Esophagus muscularis mucosa (tissue), 4 donors: ENCODE data around the gene MAPK14. TPM values are rescaled to one million over a fixed set of nuclear protein-coding genes. Genes with fewer than 3 reads are reported as not detected.

Source experiments
- DNase-seq: peaks from one replicate; pipeline ENCODE4 v3.0.0-alpha.2; 2017; ENCODE audit errors: extremely low spot score
- H3K27ac ChIP-seq, 4 donors: fragments of 200-600 bp; sonication (generic); replicated peaks in 1 of 4; 1 replicate in 3 of 4; 2 replicates in 1 of 4; pipeline ENCODE4 v1.5.1; 2016 to 2019; ENCODE audit warnings: mild to moderate bottlenecking in 1 of 4
- H3K27me3 ChIP-seq, 4 donors: fragments of 200-600 bp; sonication (generic); one replicate each; pipeline versions ENCODE4 v1.5.1 to v1.6.0; 2016 to 2019
- H3K36me3 ChIP-seq, 4 donors: fragments of 200-600 bp; sonication (generic); one replicate each; pipeline ENCODE4 v1.5.1; 2016 to 2019
- H3K4me1 ChIP-seq, 4 donors: fragments of 200-600 bp; sonication (generic); one replicate each; pipeline ENCODE4 v1.5.1; 2016 to 2019
- H3K4me3 ChIP-seq, 4 donors: fragments of 200-600 bp; sonication (generic); 1 replicate in 2 of 4; 2 replicates in 2 of 4; pipeline ENCODE4 v1.5.1; 2016 to 2019; ENCODE audit warnings: mild to moderate bottlenecking in 4 of 4, moderate library complexity in 1 of 4
- H3K9me3 ChIP-seq, 4 donors: fragments of 200-600 bp; sonication (generic); 1 replicate in 3 of 4; 2 replicates in 1 of 4; pipeline ENCODE4 v1.5.1; 2016 to 2019
- CTCF ChIP-seq, 3 experiments: fragments of 200-600 bp in 2 of 3; fragments of 450-650 bp in 1 of 3; sonication (generic) in 2 of 3; IDR thresholded peaks; one replicate each; pipeline ENCODE4 v1.5.1; 2017 to 2019; ENCODE audit warnings: antibody characterized with exemption in 3 of 3, mild to moderate bottlenecking in 2 of 3, moderate library complexity in 1 of 3
- EP300 ChIP-seq: sonication (generic); formaldehyde crosslinking; IDR thresholded peaks from one replicate; pipeline ENCODE4 v1.6.1; 2017; ENCODE audit warnings: antibody characterized with exemption
- POLR2A ChIP-seq: fragments of 450-650 bp; IDR thresholded peaks from one replicate; pipeline ENCODE4 v1.6.1; 2017; ENCODE audit warnings: antibody characterized with exemption, moderate library complexity, mild to moderate bottlenecking, low read depth
- POLR2AphosphoS5 ChIP-seq, 2 donors: sonication (generic); formaldehyde crosslinking; IDR thresholded peaks; one replicate each; pipeline ENCODE4 v1.6.1; 2017; ENCODE audit warnings: antibody characterized with exemption in 2 of 2
- WGBS: methylation state at CpG from one replicate; pipeline ENCODE4 v1.1.5; 2018; 5-methylcytosine and 5-hydroxymethylcytosine counted together
- intact Hi-C: fragments of 100-400 bp; cut with DNase I; formaldehyde crosslinking; loops from one replicate; pipeline ENCODE4 v1.15.1; 2023
- total RNA-seq, 4 donors: library from RNA; depleted of rRNA; stranded (reverse); fragments of >200 nt; gene quantifications; one replicate each; pipeline versions ENCODE4 v1.1.0 to v1.2.1, GENCODE V29; 2016

MAPK14 gene
- total RNA-seq, 4 donors from 2014 or later: 53.2 to 70.7 (median 66.9) TPM

- no peak for DNase-seq
- intact Hi-C loops: no loop called here
- peaks cover 0 to 8% (median 4%) of the 10 kb centered on the region in 4 donors for H3K36me3 ChIP-seq
- WGBS: 95% methylated on average over 4 of the region's 4 CpGs
- peaks cover 0 to 4% (median 0%) of the 10 kb centered on the region in 4 donors for H3K4me1 ChIP-seq
- no peaks in the 10 kb centered on the region for H3K27me3 ChIP-seq
- no peak overlapping the region for H3K4me3 ChIP-seq
- H3K9me3 ChIP-seq: no peaks in the 10 kb centered on the region
- no peak overlapping the region for H3K27ac ChIP-seq
- TF ChIP-seq POLR2AphosphoS5 (IDR thresholded peaks at IDR 0.05) (no peak), CTCF (IDR thresholded peaks at IDR 0.05) (no peak), EP300 (no peak), POLR2A (no peak)
Observed at GRCh38 chr6:36141961-36142360, 114.4 kb downstream of the MAPK14 start.

GRCh38 chr6:36142971-36143838 is 115.6 kb downstream of the MAPK14 start:
- Histone ChIP-seq H3K4me1 (peaks cover 0 to 4% (median 0%) of the 10 kb centered on the region in 4 donors), H3K27me3 (no peaks in the 10 kb centered on the region), H3K4me3 (no peak overlapping the region), H3K9me3 (no peaks in the 10 kb centered on the region), H3K27ac (no peak overlapping the region), H3K36me3 (peaks cover 0 to 8% (median 4%) of the 10 kb centered on the region in 4 donors)
- WGBS: 91% methylated on average over 9 of the region's 13 CpGs
- intact Hi-C loops: no loop called here
- no peak for TF ChIP-seq POLR2AphosphoS5 (IDR thresholded peaks at IDR 0.05)
- TF ChIP-seq EP300: no peak
- TF ChIP-seq CTCF (IDR thresholded peaks at IDR 0.05): no peak
- no peak for TF ChIP-seq POLR2A
- no peak for DNase-seq

DNA sequence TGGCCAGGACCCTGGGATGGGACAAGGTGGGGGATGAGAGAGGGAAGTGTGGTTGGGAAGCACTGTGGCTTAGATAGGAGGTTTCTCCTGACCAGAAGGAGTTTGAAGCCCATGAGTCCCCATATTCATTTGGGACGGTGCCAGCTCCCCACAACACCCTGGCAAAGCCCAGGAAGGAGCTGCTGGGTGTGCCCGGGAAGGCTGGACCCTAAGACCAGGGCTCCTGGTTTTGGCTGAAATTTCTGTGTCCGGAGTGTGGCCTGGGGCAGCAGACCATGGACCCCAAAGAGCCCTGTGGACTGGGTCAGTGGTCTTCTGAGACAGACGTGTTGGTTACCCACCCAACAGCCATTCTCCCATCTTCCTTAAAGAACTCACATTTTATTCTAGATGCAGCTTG is 117.9 kb downstream of the MAPK14 start:
- 83% methylated on average over 4 of the region's 4 CpGs for WGBS
- H3K4me1 ChIP-seq: peaks cover 0 to 10% (median 8%) of the 10 kb centered on the region in 4 donors
- no peak overlapping the region for H3K27ac ChIP-seq
- intact Hi-C loops: no loop called here
- H3K36me3 ChIP-seq: no peaks in the 10 kb centered on the region
- no peaks in the 10 kb centered on the region for H3K9me3 ChIP-seq
- no peaks in the 10 kb centered on the region for H3K27me3 ChIP-seq
- TF ChIP-seq POLR2A: no peak
- TF ChIP-seq EP300: no peak
- DNase-seq: no peak
- H3K4me3 ChIP-seq: no peak overlapping the region

- TF ChIP-seq CTCF (IDR thresholded peaks at IDR 0.05) (no peak), POLR2A (no peak), POLR2AphosphoS5 (IDR thresholded peaks at IDR 0.05) (no peak), EP300 (no peak)
- Histone ChIP-seq H3K27ac (no peak overlapping the region), H3K9me3 (no peaks in the 10 kb centered on the region), H3K27me3 (no peaks in the 10 kb centered on the region), H3K36me3 (no peaks in the 10 kb centered on the region), H3K4me1 (peaks cover 0 to 10% (median 8%) of the 10 kb centered on the region in 4 donors), H3K4me3 (no peak overlapping the region)
- WGBS: 88% methylated on average over 3 of the region's 3 CpGs
- intact Hi-C loops: no loop called here
- no peak for DNase-seq
Observed at GRCh38 chr6:36147294-36147693, 119.7 kb downstream of the MAPK14 start.

DNA sequence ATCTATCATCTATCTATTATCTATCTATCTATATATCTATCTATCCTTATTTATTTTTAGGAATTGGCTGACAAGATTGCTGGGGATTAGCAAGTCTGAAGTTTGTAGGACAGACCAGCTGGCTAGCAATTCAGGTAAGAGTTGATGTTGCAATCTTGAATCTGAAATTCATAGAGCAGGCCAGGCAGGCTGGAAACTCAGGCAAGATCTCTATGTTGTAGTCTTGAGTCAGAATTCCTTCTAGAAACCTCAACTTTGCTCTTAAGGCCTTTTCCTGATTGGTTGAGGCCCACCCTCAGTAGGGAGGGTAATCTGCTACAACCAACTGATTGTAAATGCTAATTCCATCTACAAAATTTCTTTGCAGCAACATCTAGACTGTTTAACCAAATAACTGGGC is 121.9 kb downstream of the MAPK14 start:
- peak overlapping the region in 3 of 4 donors; percentile 22 to 60 (median 45) for H3K27ac ChIP-seq
- intact Hi-C loops: no loop called here
- TF ChIP-seq POLR2AphosphoS5 (IDR thresholded peaks at IDR 0.05): no peak
- no peak for TF ChIP-seq CTCF (IDR thresholded peaks at IDR 0.05)
- no peak for TF ChIP-seq POLR2A
- no peak for TF ChIP-seq EP300
- H3K27me3 ChIP-seq: no peaks in the 10 kb centered on the region
- DNase-seq: no peak
- H3K4me3 ChIP-seq: no peak overlapping the region
- H3K36me3 ChIP-seq: no peaks in the 10 kb centered on the region
- H3K9me3 ChIP-seq: no peaks in the 10 kb centered on the region
- H3K4me1 ChIP-seq: peaks cover 0 to 10% (median 8%) of the 10 kb centered on the region in 4 donors
